NB4 (cell line): ENCODE data around the gene NAPSA.

Experiments
- CTCF ChIP-seq: IDR thresholded peaks from one replicate; pipeline ENCODE4 v1.5.1; 2012; ENCODE audit warnings: low read depth, low read length
- POLR2A ChIP-seq: IDR thresholded peaks from 2 replicates; pipeline ENCODE4 v1.6.1; 2011; ENCODE audit warnings: mild to moderate bottlenecking; ENCODE audit not compliant: insufficient read length; ENCODE audit errors: extremely low read depth

GRCh38 chr19:50359328-50359818 lies 6.1 kb downstream of the NAPSA start:
- TF ChIP-seq POLR2A: no peak
- no peak for TF ChIP-seq CTCF
